HepG2 (cell line): ENCODE data around the gene INF2. TPM values are rescaled to one million over a fixed set of nuclear protein-coding genes. Genes with fewer than 3 reads are reported as not detected.

ENCODE experiments used
- CREM ChIP-seq, 2 experiments: sonication (generic) in 1 of 2; formaldehyde crosslinking in 1 of 2; IDR thresholded peaks; 2 replicates each; pipeline versions ENCODE4 v1.4.0 to v1.6.1; 2016 to 2020; ENCODE audit warnings: antibody characterized with exemption in 1 of 2, mild to moderate bottlenecking in 1 of 2, missing genetic modification reagents in 1 of 2
- ERF ChIP-seq: IDR thresholded peaks from 2 replicates; pipeline ENCODE4 v1.6.1; 2018; ENCODE audit warnings: missing biosample characterization, missing genetic modification reagents
- FOSL2 ChIP-seq: sonication (generic); formaldehyde crosslinking; IDR thresholded peaks from 2 replicates; pipeline ENCODE4 v1.4.0; 2020; ENCODE audit warnings: missing genetic modification reagents
- MEIS2 ChIP-seq: sonication (generic); formaldehyde crosslinking; IDR thresholded peaks from 2 replicates; pipeline ENCODE4 v1.9.0; 2021; ENCODE audit warnings: mild to moderate bottlenecking, missing genetic modification reagents
- MIER2 ChIP-seq: IDR thresholded peaks from 2 replicates; pipeline ENCODE4 v1.6.1; 2016; ENCODE audit warnings: missing biosample characterization, missing genetic modification reagents
- MYNN ChIP-seq: sonication (generic); formaldehyde crosslinking; IDR thresholded peaks from 2 replicates; pipeline ENCODE4 v1.4.0; 2020; ENCODE audit warnings: mild to moderate bottlenecking, low read depth, missing genetic modification reagents
- POLR2AphosphoS2 ChIP-seq: IDR thresholded peaks from 2 replicates; pipeline ENCODE4 v1.6.1; 2011; ENCODE audit warnings: low read depth, low read length, improper control_type of control experiment
- SATB2 ChIP-seq: sonication (generic); formaldehyde crosslinking; IDR thresholded peaks from 2 replicates; pipeline ENCODE4 v1.5.0; 2020; ENCODE audit warnings: missing genetic modification reagents
- SPEN ChIP-seq: sonication (generic); formaldehyde crosslinking; IDR thresholded peaks from 2 replicates; pipeline ENCODE4 v1.5.1; 2020; ENCODE audit warnings: low read depth, mild to moderate bottlenecking, missing genetic modification reagents
- TBX3 ChIP-seq: fragments of 450-650 bp; IDR thresholded peaks from 2 replicates; pipeline ENCODE4 v1.6.1; 2017; ENCODE audit warnings: antibody characterized with exemption, mild to moderate bottlenecking, inconsistent platforms, borderline replicate concordance
- ZNF18 ChIP-seq: sonication (generic); formaldehyde crosslinking; IDR thresholded peaks from 2 replicates; pipeline ENCODE4 v1.8.0; 2022; ENCODE audit warnings: mild to moderate bottlenecking, missing genetic modification reagents; ENCODE audit not compliant: insufficient replicate concordance
- ZNF251 ChIP-seq: sonication (generic); formaldehyde crosslinking; IDR thresholded peaks from 2 replicates; pipeline ENCODE4 v1.9.0; 2021; ENCODE audit warnings: mild to moderate bottlenecking, missing genetic modification reagents
- ZNF367 ChIP-seq: sonication (generic); formaldehyde crosslinking; IDR thresholded peaks from 2 replicates; pipeline ENCODE4 v1.4.0; 2020; ENCODE audit warnings: missing genetic modification reagents, borderline replicate concordance
- ZNF407 ChIP-seq: sonication (generic); formaldehyde crosslinking; IDR thresholded peaks from one replicate; pipeline ENCODE4 v1.5.1; 2020; ENCODE audit warnings: mild to moderate bottlenecking, missing genetic modification reagents; ENCODE audit errors: not compliant biosample characterization
- ZNF432 ChIP-seq: sonication (generic); formaldehyde crosslinking; IDR thresholded peaks from 2 replicates; pipeline ENCODE4 v1.5.0; 2020; ENCODE audit warnings: missing genetic modification reagents, mild to moderate bottlenecking, borderline replicate concordance
- ZNF607 ChIP-seq: sonication (generic); formaldehyde crosslinking; IDR thresholded peaks from 2 replicates; pipeline ENCODE4 v1.5.1; 2020; ENCODE audit warnings: missing genetic modification reagents, mild to moderate bottlenecking, borderline replicate concordance
- ZNF792 ChIP-seq: IDR thresholded peaks from 2 replicates; pipeline ENCODE4 v1.6.1; 2016
- ZUFSP ChIP-seq: sonication (generic); formaldehyde crosslinking; IDR thresholded peaks from 2 replicates; pipeline ENCODE4 v1.9.0; 2021; ENCODE audit warnings: missing genetic modification reagents, mild to moderate bottlenecking, borderline replicate concordance
- polyA plus RNA-seq, 8 experiments: library from polyadenylated mRNA; depleted of rRNA in 3 of 8; stranded (reverse) in 7 of 8; unstranded in 1 of 8; fragments of >200 nt; fragmentation: Illumina TruSeq in 4 of 8; extraction: Trizol in 4 of 8; gene quantifications; 2 replicates each; pipeline versions ENCODE4 v1.2.1 to v1.2.3, GENCODE V29; 2011 to 2016; ENCODE audit warnings: low read depth in 4 of 8, missing spikeins in 1 of 8, mixed read lengths in 1 of 8; ENCODE audit not compliant: insufficient read depth in 1 of 8
- total RNA-seq, 5 experiments: library from RNA; depleted of rRNA; stranded (reverse); fragments of >200 nt; fragmentation: Illumina TruSeq; extraction: Trizol; gene quantifications; 2 replicates each; pipeline ENCODE4 v1.2.3, GENCODE V29; 2016; ENCODE audit warnings: low read depth in 1 of 5

Gene INF2
- total and polyA plus RNA-seq, 2 of the 13 experiments (the other 11 are each of a cell fraction or from before 2014, with no cell fraction given): 16.4 to 26.4 TPM

- TF ChIP-seq ZNF367: no peak
- TF ChIP-seq ZUFSP (CRISPR knock-in tag): no peak
- TF ChIP-seq MYNN (CRISPR knock-in tag): peak; percentile 58; the same call in 1 of the 2 replicates
- TF ChIP-seq SATB2: no peak
- TF ChIP-seq MEIS2 (CRISPR knock-in tag): peak; percentile 93
- no peak for TF ChIP-seq ZNF432 (CRISPR knock-in tag)
- TF ChIP-seq ZNF792 (CRISPR knock-in tag): peak; percentile 90; the same call in 1 of the 2 replicates
- TF ChIP-seq ZNF251: 0 out of 2 replicates have a peak, but pooled peaks have one; percentile 35
- TF ChIP-seq MIER2 (CRISPR knock-in tag): peak; percentile 32; the same call in 1 of the 2 replicates
- TF ChIP-seq TBX3: no peak
- TF ChIP-seq CREM (IDR thresholded peaks at IDR 0.05): peak; percentile 60; the same call in 1 of the 2 replicates
- no peak for TF ChIP-seq CREM (CRISPR knock-in tag; IDR thresholded peaks at IDR 0.05)
- TF ChIP-seq ERF (CRISPR knock-in tag): peak; percentile 98
- TF ChIP-seq ZNF18: no peak
- TF ChIP-seq SPEN (CRISPR knock-in tag): peak; percentile 94
- TF ChIP-seq ZNF607 (CRISPR knock-in tag): peak; percentile 89; the same call in 1 of the 2 replicates
- peak; percentile 50 for TF ChIP-seq FOSL2 (CRISPR knock-in tag)
- TF ChIP-seq ZNF407 (CRISPR knock-in tag): peak; percentile 77
- no peak for TF ChIP-seq POLR2AphosphoS2
Observed at GRCh38 chr14:104735830-104736642, 46.6 kb downstream of the INF2 start (continued).
